Panc1 (cell line): ENCODE data around the gene LRSAM1. TPM values are rescaled to one million over a fixed set of nuclear protein-coding genes. Genes with fewer than 3 reads are reported as not detected.

Experiments used
- ATAC-seq: fragments of 200-7000 bp; cut with Tn5 transposase; 2 replicates; pipeline ENCODE4 v1.9.1; 2020; ENCODE audit warnings: mild to moderate bottlenecking, moderate library complexity
- Bru-seq: library from RNA; stranded (reverse); fragments of 400-500 nt; gene quantifications from one replicate; lab custom pipeline; 2021; lab: Mats Ljungman, UMichigan
- BruChase-seq, 2 experiments: library from RNA; stranded (reverse); fragments of 400-500 nt; gene quantifications; one replicate each; lab custom pipeline; 2021; lab: Mats Ljungman, UMichigan
- BruUV-seq: library from RNA; stranded (reverse); fragments of 400-500 nt; replicated peaks from 2 replicates; lab custom pipeline; 2021; lab: Mats Ljungman, UMichigan
- CTCF ChIA-PET: fragments of 300-600 bp; sonication (Branson Sonifier 250); formaldehyde crosslinking; loops from one replicate; lab custom pipeline; 2022; ENCODE audit warnings: antibody characterized with exemption; lab: Charles Lee
- POLR2A ChIA-PET: fragments of 300-600 bp; sonication (Branson Sonifier 250); formaldehyde crosslinking; loops from one replicate; lab custom pipeline; 2022; ENCODE audit warnings: antibody characterized with exemption; lab: Charles Lee
- DNase-seq: peaks from one replicate; pipeline ENCODE4 v3.0.0-alpha.2; 2010; ENCODE audit warnings: low read depth, low spot score
- H3K27ac ChIP-seq: 2 replicates; pipeline ENCODE4 v1.5.1; 2011; ENCODE audit warnings: mild to moderate bottlenecking, low read length, inconsistent platforms
- H3K27me3 ChIP-seq: fragments of 200-500 bp; sonication (Bioruptor generic); 2 replicates; pipeline ENCODE4 v1.6.0; 2014; ENCODE audit warnings: low read length, inconsistent platforms; ENCODE audit not compliant: control insufficient read depth, insufficient read depth
- H3K36me3 ChIP-seq: fragments of 200-500 bp; sonication (Bioruptor generic); 2 replicates; pipeline ENCODE4 v1.5.1; 2014; ENCODE audit warnings: inconsistent platforms, mild to moderate bottlenecking, low read length, moderate library complexity; ENCODE audit not compliant: control insufficient read depth, insufficient read depth
- H3K4me1 ChIP-seq: 2 replicates; pipeline ENCODE4 v1.5.1; 2011; ENCODE audit warnings: inconsistent platforms, mild to moderate bottlenecking, low read length, moderate library complexity; ENCODE audit not compliant: control insufficient read depth, insufficient read depth
- H3K4me3 ChIP-seq, 2 experiments: 2 replicates each; pipeline ENCODE4 v1.5.1; 2011 to 2012; ENCODE audit warnings: low read depth in 2 of 2, low read length in 2 of 2, mild to moderate bottlenecking in 2 of 2, inconsistent platforms in 1 of 2, moderate library complexity in 1 of 2
- H3K9me3 ChIP-seq: fragments of 200-500 bp; sonication (Bioruptor generic); 2 replicates; pipeline ENCODE4 v1.5.1; 2014; ENCODE audit warnings: low read depth, mild to moderate bottlenecking, inconsistent platforms, low read length, moderate library complexity; ENCODE audit not compliant: control insufficient read depth, insufficient read depth
- CTCF ChIP-seq: fragments of 450-650 bp; IDR thresholded peaks from 2 replicates; pipeline ENCODE4 v1.5.1; 2017; ENCODE audit warnings: mild to moderate bottlenecking
- POLR2AphosphoS5 ChIP-seq: IDR thresholded peaks from 2 replicates; pipeline ENCODE4 v1.6.1; 2012; ENCODE audit warnings: mild to moderate bottlenecking, low read depth, low read length, moderate library complexity
- REST ChIP-seq, 2 experiments: IDR thresholded peaks; 2 replicates each; pipeline ENCODE4 v1.6.1; 2011 to 2012; ENCODE audit warnings: low read depth in 2 of 2, control low read depth in 1 of 2, low read length in 1 of 2, mild to moderate bottlenecking in 1 of 2, moderate library complexity in 1 of 2; ENCODE audit not compliant: insufficient read depth in 1 of 2
- SIN3A ChIP-seq: IDR thresholded peaks from 2 replicates; pipeline ENCODE4 v1.6.1; 2012; ENCODE audit warnings: low read depth, mild to moderate bottlenecking, low read length, moderate library complexity, borderline replicate concordance; ENCODE audit not compliant: insufficient read depth
- TCF7L2 ChIP-seq: IDR thresholded peaks from 2 replicates; pipeline ENCODE4 v1.6.1; 2011; ENCODE audit warnings: mild to moderate bottlenecking, low read depth, low read length, inconsistent platforms
- in situ Hi-C: cut with HindIII; loops from 2 replicates; pipeline ENCODE4 v1.10.0; 2016; ENCODE audit warnings: low sequenced_read_pairs, low pct_unique_long_range_greater_than_20kb
- intact Hi-C: fragments of 100-400 bp; cut with micrococcal nuclease; formaldehyde crosslinking; loops from one replicate; pipeline ENCODE4 v1.10.0; 2022; ENCODE audit not compliant: unreplicated experiment
- long read RNA-seq: library from polyadenylated mRNA; unstranded; transcript quantifications from one replicate; pipeline ENCODE4 v2.0.0, GENCODE V29; 2021; ENCODE audit not compliant: unreplicated experiment
- polyA plus RNA-seq: library from polyadenylated mRNA; unstranded; fragments of >200 nt; gene quantifications from one replicate; pipeline ENCODE4 v1.2.1, GENCODE V29; 2012; ENCODE audit warnings: missing spikeins; ENCODE audit not compliant: insufficient read length
- total RNA-seq: library from RNA; stranded (reverse); gene quantifications from one replicate; pipeline ENCODE4 v1.2.1, GENCODE V29; 2021; ENCODE audit not compliant: unreplicated experiment

The LRSAM1 gene
- total RNA-seq (15.4 TPM), Bru-seq, nascent RNA (percentile 57 among the genes with signal in this experiment), BruChase-seq, experiment 1, labeled RNA remaining after a 2-hour chase (percentile 60 among the genes with signal in this experiment), BruChase-seq, experiment 2, labeled RNA remaining after a 6-hour chase (percentile 62 among the genes with signal in this experiment)
- 21.1 TPM for polyA plus RNA-seq
- long read RNA-seq, transcript LRSAM1-202 (25 exons, 3,376 nt) = major isoform, 14 of 52 reads
- long read RNA-seq, transcript LRSAM1-201 (26 exons, 3,146 nt) = major isoform, 14 of 52 reads
- long read RNA-seq, partial matches to known transcripts = 10 of 52 reads
- long read RNA-seq, other reads (novel, unspliced or antisense) = 14 of 52 reads

GRCh38 chr9:127450830-127451607, at the start of gene LRSAM1, which contains the start of gene RPL12:
LRSAM1 (plus strand) TSS chr9:127451510; CDS start chr9:127454528, 3,018 bp downstream.
RPL12 (minus strand) TSS chr9:127451406; CDS start chr9:127451317, 89 bp downstream.
- H3K9me3 ChIP-seq = no peaks in the 10 kb centered on the region
- TF ChIP-seq REST (IDR thresholded peaks at IDR 0.05; ENCODE audit: insufficient read depth in 1 of 2, low read depth in 2 of 2, low read length in 1 of 2) = 0 out of 4 replicates have a peak, but pooled peaks of 1 of the 2 experiments have one; percentile 22
- TF ChIP-seq CTCF = no peak
- TF ChIP-seq SIN3A = peak; percentile 81; the same call in 1 of the 2 replicates
- peak; percentile 85 for TF ChIP-seq TCF7L2
- peak; percentile 99 for TF ChIP-seq POLR2AphosphoS5
- CTCF ChIA-PET = no interaction called here
- H3K4me3 ChIP-seq = peak within 1 kb of the TSS; percentile 90 to 91
- peak within 1 kb of the TSS; percentile 93 for H3K27ac ChIP-seq
- in situ Hi-C loops = no loop called here
- POLR2A ChIA-PET = interaction anchor here (0.5 to 0.6 kb wide), 3 partner anchors 419 to 629 kb away, joined by 3 to 13 read pairs (median 4); no protein-coding TSS in a partner anchor
- intact Hi-C loops = no loop called here
- no TSS peak for BruUV-seq
- DNase-seq (no peak), ATAC-seq (peak; percentile 85)
- H3K27me3 ChIP-seq = no peaks in the 10 kb centered on the region
- peaks cover 25% of the 10 kb centered on the region for H3K36me3 ChIP-seq
- H3K4me1 ChIP-seq = peaks cover 20% of the 10 kb centered on the region

- ATAC-seq (no peak), DNase-seq (no peak)
- intact Hi-C loops (no loop called here), in situ Hi-C loops (no loop called here)
- Histone ChIP-seq H3K36me3 (no peaks in the 10 kb centered on the region; the same call in 1 of the 2 replicates), H3K9me3 (no peaks in the 10 kb centered on the region), H3K27ac (no peak overlapping the region), H3K27me3 (no peaks in the 10 kb centered on the region), H3K4me3 (no peak overlapping the region), H3K4me1 (peaks cover 17% of the 10 kb centered on the region)
- BruUV-seq = no TSS peak
- ChIA-PET POLR2A (interaction anchor here (0.6 kb wide), 1 partner anchor 51 kb away, joined by 3 read pairs; no protein-coding TSS in a partner anchor), CTCF (no interaction called here)
- TF ChIP-seq CTCF = no peak
- TF ChIP-seq POLR2AphosphoS5 = no peak
- TF ChIP-seq REST (IDR thresholded peaks at IDR 0.05; ENCODE audit: insufficient read depth in 1 of 2, low read depth in 2 of 2, low read length in 1 of 2) = no peak
- TF ChIP-seq TCF7L2 = no peak
- no peak for TF ChIP-seq SIN3A
These were observed 48.8 kb upstream of the LRSAM1 start for GRCh38 chr9:127402401-127403090.
